Stomach (tissue), 4 donors: Measurements from ENCODE around the gene FUCA1.

Source experiments
- CTCF ChIP-seq, 7 experiments: fragments of 450-650 bp in 4 of 7; fragments of 200-600 bp in 3 of 7; sonication (generic) in 3 of 7; IDR thresholded peaks; one replicate each; pipeline ENCODE4 v1.5.1; 2016 to 2019; ENCODE audit warnings: antibody characterized with exemption in 7 of 7, control low read depth in 2 of 7, mild to moderate bottlenecking in 1 of 7
- POLR2A ChIP-seq, 4 donors: fragments of 450-650 bp; IDR thresholded peaks; one replicate each; pipeline ENCODE4 v1.6.1; 2016; ENCODE audit warnings: antibody characterized with exemption in 4 of 4, control low read depth in 2 of 4, mild to moderate bottlenecking in 1 of 4, moderate library complexity in 1 of 4

DNA sequence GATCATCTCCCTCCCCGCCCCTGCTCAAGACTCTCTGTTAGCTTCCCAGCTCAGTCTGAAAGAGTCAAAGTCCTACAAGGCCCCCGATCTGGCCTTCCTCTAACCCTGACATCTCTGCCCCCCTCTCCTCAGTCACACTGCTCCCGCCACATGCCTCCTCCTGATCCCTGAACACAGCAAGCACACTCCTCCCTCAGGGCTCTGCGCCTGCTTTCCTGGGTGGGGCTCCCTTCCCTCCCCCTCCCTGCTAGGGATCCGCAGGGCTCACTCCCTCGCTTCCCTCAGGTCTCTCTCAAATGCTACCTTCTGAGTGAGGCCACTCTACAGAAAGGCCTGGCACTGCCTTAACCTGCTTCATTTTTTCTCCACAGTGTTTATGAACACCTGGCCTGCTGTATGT is 61.8 kb downstream of the FUCA1 start:
- TF ChIP-seq POLR2A (IDR thresholded peaks at IDR 0.05) (no peak), CTCF (IDR thresholded peaks at IDR 0.05) (no peak)
